Measurements from ENCODE around the gene PTGFRN. TPM values are rescaled to one million over a fixed set of nuclear protein-coding genes. Genes with fewer than 3 reads are reported as not detected.

Gene PTGFRN
- polyA plus RNA-seq, 1 donor from 2014 or later = 20.1 TPM

- no peak overlapping the region for H3K4me3 ChIP-seq (ENCODE audit: low read length)
- H3K9ac ChIP-seq (ENCODE audit: low read length) = no peak overlapping the region
- no peaks in the 10 kb centered on the region for H3F3A ChIP-seq (ENCODE audit: insufficient read depth, low read length, poor library complexity, severe bottlenecking)
- H3K4me2 ChIP-seq (ENCODE audit: low read length) = no peak overlapping the region
- H3K27ac ChIP-seq (ENCODE audit: low read length) = no peak overlapping the region
- H3K9me3 ChIP-seq (ENCODE audit: low read length) = no peaks in the 10 kb centered on the region
- peaks cover 6% of the 10 kb centered on the region for H3K36me3 ChIP-seq (ENCODE audit: insufficient read depth, low read length)
- H2AFZ ChIP-seq (ENCODE audit: low read depth, low read length) = no peak overlapping the region
- no peaks in the 10 kb centered on the region for H4K20me1 ChIP-seq (ENCODE audit: insufficient read depth)
- no peaks in the 10 kb centered on the region for H3K79me2 ChIP-seq (replicated peaks; ENCODE audit: insufficient read depth, low read length)
- no peaks in the 10 kb centered on the region for H3K27me3 ChIP-seq (ENCODE audit: insufficient read depth, low read depth, low read length)
- no peaks in the 10 kb centered on the region for H3K9me2 ChIP-seq (ENCODE audit: insufficient read depth, low read length)
- no peak for TF ChIP-seq POLR2AphosphoS5 (IDR thresholded peaks at IDR 0.05)
- no peak for TF ChIP-seq RAD21 (conservative IDR thresholded peaks at IDR 0.05)
- no peak for TF ChIP-seq MXI1 (conservative IDR thresholded peaks at IDR 0.05; ENCODE audit: poor library complexity, severe bottlenecking)
- no peak for TF ChIP-seq REST (IDR thresholded peaks at IDR 0.05; ENCODE audit: borderline replicate concordance)
- no peak for TF ChIP-seq CTCF (IDR thresholded peaks at IDR 0.05; ENCODE audit: poor library complexity, severe bottlenecking)
- no peak for TF ChIP-seq EP300 (conservative IDR thresholded peaks at IDR 0.05; ENCODE audit: poor library complexity, severe bottlenecking)
- TF ChIP-seq SMC3 (conservative IDR thresholded peaks at IDR 0.05; ENCODE audit: poor library complexity) = no peak
Observed at GRCh38 chr1:116997636-116998035, 87.9 kb downstream of the PTGFRN start.

GRCh38 chr1:116999596-116999995 lies 89.9 kb downstream of the PTGFRN start:
- Histone ChIP-seq H2AFZ (ENCODE audit: low read depth, low read length) (no peak overlapping the region), H3K27me3 (ENCODE audit: insufficient read depth, low read depth, low read length) (no peaks in the 10 kb centered on the region), H3K9ac (ENCODE audit: low read length) (no peak overlapping the region), H4K20me1 (ENCODE audit: insufficient read depth) (no peaks in the 10 kb centered on the region), H3K79me2 (replicated peaks; ENCODE audit: insufficient read depth, low read length) (no peaks in the 10 kb centered on the region), H3K4me2 (ENCODE audit: low read length) (no peak overlapping the region), H3K4me3 (ENCODE audit: low read length) (no peak overlapping the region), H3K27ac (ENCODE audit: low read length) (no peak overlapping the region), H3F3A (ENCODE audit: insufficient read depth, low read length, poor library complexity, severe bottlenecking) (no peaks in the 10 kb centered on the region), H3K9me3 (ENCODE audit: low read length) (no peaks in the 10 kb centered on the region), H3K36me3 (ENCODE audit: insufficient read depth, low read length) (no peaks in the 10 kb centered on the region), H3K9me2 (ENCODE audit: insufficient read depth, low read length) (no peaks in the 10 kb centered on the region)
- TF ChIP-seq MXI1 (conservative IDR thresholded peaks at IDR 0.05; ENCODE audit: poor library complexity, severe bottlenecking) (no peak), EP300 (conservative IDR thresholded peaks at IDR 0.05; ENCODE audit: poor library complexity, severe bottlenecking) (no peak), EZH2 (IDR thresholded peaks at IDR 0.05; ENCODE audit: borderline replicate concordance, insufficient read depth, low read length, poor library complexity, severe bottlenecking) (no peak), SMC3 (conservative IDR thresholded peaks at IDR 0.05; ENCODE audit: poor library complexity) (no peak), CTCF (IDR thresholded peaks at IDR 0.05; ENCODE audit: poor library complexity, severe bottlenecking) (no peak), REST (IDR thresholded peaks at IDR 0.05; ENCODE audit: borderline replicate concordance) (no peak), RAD21 (conservative IDR thresholded peaks at IDR 0.05) (no peak), POLR2AphosphoS5 (IDR thresholded peaks at IDR 0.05) (no peak), TAF1 (IDR thresholded peaks at IDR 0.05; ENCODE audit: low read depth) (no peak)
